Hematopoietic multipotent progenitor cell treated with erythropoietin and hydrocortisone succinate and interleukin-3 and kit ligand, for 15 days (in vitro differentiated cells): Measurements from ENCODE around the gene RPGRIP1L.

Experiments used
- DNase-seq: peaks from one replicate; pipeline ENCODE4 v3.0.0-alpha.2; 2015; ENCODE audit warnings: low spot score

The RPGRIP1L gene

GRCh38 chr16:53651357-53651756, 52.3 kb downstream of the RPGRIP1L start:
- DNase-seq: no peak

- DNase-seq: no peak
These were observed 57.2 kb downstream of the RPGRIP1L start for GRCh38 chr16:53646506-53646905.

- no peak for DNase-seq
These were observed 60.2 kb downstream of the RPGRIP1L start for GRCh38 chr16:53643474-53643873.

GRCh38 chr16:53642094-53642493, 61.6 kb downstream of the RPGRIP1L start:
- DNase-seq: no peak

- DNase-seq: no peak
These were observed 66.7 kb downstream of the RPGRIP1L start for GRCh38 chr16:53636978-53637377.

- DNase-seq: no peak
These were observed 71.1 kb downstream of the RPGRIP1L start for GRCh38 chr16:53632526-53632925.

- DNase-seq: no peak
These were observed 72.2 kb downstream of the RPGRIP1L start for GRCh38 chr16:53631236-53632025.

GRCh38 chr16:53629607-53630312, 73.9 kb downstream of the RPGRIP1L start:
- DNase-seq: no peak

- DNase-seq: no peak
These were observed 74.5 kb downstream of the RPGRIP1L start for GRCh38 chr16:53629151-53629550.

- DNase-seq: no peak
These were observed 76.8 kb downstream of the RPGRIP1L start for GRCh38 chr16:53626811-53627210.

GRCh38 chr16:53626161-53626560, 77.5 kb downstream of the RPGRIP1L start:
- DNase-seq: no peak

- DNase-seq: no peak
These were observed 78.4 kb downstream of the RPGRIP1L start for GRCh38 chr16:53625221-53625620.

GRCh38 chr16:53622315-53622714, 81.3 kb downstream of the RPGRIP1L start:
- no peak for DNase-seq

- no peak for DNase-seq
These were observed 83.2 kb downstream of the RPGRIP1L start for GRCh38 chr16:53620476-53620875.

GRCh38 chr16:53619235-53619634, 84.4 kb downstream of the RPGRIP1L start:
- DNase-seq: no peak

GRCh38 chr16:53614346-53614745, 89.3 kb downstream of the RPGRIP1L start:
- no peak for DNase-seq

GRCh38 chr16:53612003-53612402, 91.7 kb downstream of the RPGRIP1L start:
- DNase-seq: no peak

- DNase-seq: no peak
These were observed 92.4 kb downstream of the RPGRIP1L start for GRCh38 chr16:53611179-53611696.

- DNase-seq: no peak
These were observed 94.1 kb downstream of the RPGRIP1L start for GRCh38 chr16:53609536-53609935.

GRCh38 chr16:53608094-53608493, 95.6 kb downstream of the RPGRIP1L start:
- no peak for DNase-seq

GRCh38 chr16:53605831-53606400, 97.7 kb downstream of the RPGRIP1L start:
- no peak for DNase-seq

- DNase-seq: no peak
These were observed 98.3 kb downstream of the RPGRIP1L start for GRCh38 chr16:53605356-53605755.

- DNase-seq: no peak
These were observed 101.7 kb downstream of the RPGRIP1L start for GRCh38 chr16:53601961-53602360.
